H9 (cell line): ENCODE results near the gene XPNPEP3. TPM values are rescaled to one million over a fixed set of nuclear protein-coding genes. Genes with fewer than 3 reads are reported as not detected.

Experiments used
- DNase-seq: peaks from one replicate; pipeline ENCODE4 v3.0.0-alpha.2; 2017
- H2AFZ ChIP-seq: one replicate; pipeline ENCODE4 v1.6.1; 2013; ENCODE audit warnings: mild to moderate bottlenecking, low read length, control low read depth, moderate library complexity
- H2AK5ac ChIP-seq: 2 replicates; pipeline ENCODE4 v1.6.1; 2013; ENCODE audit warnings: low read length, control low read depth, mixed read lengths; ENCODE audit not compliant: insufficient read length
- H2BK120ac ChIP-seq: one replicate; pipeline ENCODE4 v1.6.1; 2013; ENCODE audit warnings: low read depth, mild to moderate bottlenecking, low read length, control low read depth, inconsistent platforms; ENCODE audit not compliant: poor library complexity, severe bottlenecking
- H2BK12ac ChIP-seq: 2 replicates; pipeline ENCODE4 v1.6.1; 2013; ENCODE audit warnings: low read length, control low read depth, mixed read lengths, low read depth; ENCODE audit not compliant: insufficient read length
- H2BK15ac ChIP-seq: 2 replicates; pipeline ENCODE4 v1.6.1; 2013; ENCODE audit warnings: low read depth, low read length, control low read depth
- H2BK20ac ChIP-seq: one replicate; pipeline ENCODE4 v1.6.1; 2013; ENCODE audit warnings: low read depth, mild to moderate bottlenecking, low read length, control low read depth, inconsistent platforms; ENCODE audit not compliant: poor library complexity, severe bottlenecking
- H2BK5ac ChIP-seq: 2 replicates; pipeline ENCODE4 v1.6.1; 2013; ENCODE audit warnings: low read length, control low read depth, mixed read lengths; ENCODE audit not compliant: insufficient read length
- H3K14ac ChIP-seq: 2 replicates; pipeline ENCODE4 v1.6.1; 2013; ENCODE audit warnings: low read length, control low read depth; ENCODE audit not compliant: insufficient read depth
- H3K18ac ChIP-seq: 2 replicates; pipeline ENCODE4 v1.6.1; 2013; ENCODE audit warnings: low read depth, mild to moderate bottlenecking, mixed read lengths, low read length, control low read depth; ENCODE audit not compliant: insufficient read length
- H3K23ac ChIP-seq: 2 replicates; pipeline ENCODE4 v1.6.1; 2013; ENCODE audit warnings: low read length, control low read depth, mixed read lengths, low read depth; ENCODE audit not compliant: insufficient read length
- H3K23me2 ChIP-seq: 2 replicates; pipeline ENCODE4 v1.6.1; 2013; ENCODE audit warnings: low read depth, mild to moderate bottlenecking, mixed read lengths, low read length, control low read depth; ENCODE audit not compliant: insufficient read length, poor library complexity, severe bottlenecking
- H3K27ac ChIP-seq: 2 replicates; pipeline ENCODE4 v1.5.1; 2013; ENCODE audit warnings: low read length, control low read depth, mixed read lengths, low read depth; ENCODE audit not compliant: insufficient read length
- H3K27me3 ChIP-seq: 2 replicates; pipeline ENCODE4 v1.6.1; 2013; ENCODE audit warnings: low read length, control low read depth, inconsistent platforms; ENCODE audit not compliant: insufficient read depth
- H3K4ac ChIP-seq: 2 replicates; pipeline ENCODE4 v1.6.1; 2013; ENCODE audit warnings: low read depth, mild to moderate bottlenecking, control low read depth, inconsistent platforms, low read length, moderate library complexity
- H3K4me1 ChIP-seq: 2 replicates; pipeline ENCODE4 v1.6.1; 2013; ENCODE audit warnings: low read length, control low read depth, inconsistent platforms; ENCODE audit not compliant: insufficient read depth
- H3K4me2 ChIP-seq: 2 replicates; pipeline ENCODE4 v1.6.1; 2013; ENCODE audit warnings: low read length, control low read depth, mixed read lengths; ENCODE audit not compliant: insufficient read length, insufficient read depth
- H3K56ac ChIP-seq: 2 replicates; pipeline ENCODE4 v1.6.1; 2013; ENCODE audit warnings: low read depth, mild to moderate bottlenecking, mixed read lengths, low read length, control low read depth; ENCODE audit not compliant: insufficient read length
- H3K79me1 ChIP-seq: 2 replicates; pipeline ENCODE4 v1.6.1; 2013; ENCODE audit warnings: low read depth, mild to moderate bottlenecking, moderate library complexity, low read length, control low read depth, inconsistent platforms; ENCODE audit not compliant: insufficient read depth, poor library complexity, severe bottlenecking
- H3K79me2 ChIP-seq: 2 replicates; pipeline ENCODE4 v1.6.1; 2013; ENCODE audit warnings: low read length, control low read depth, inconsistent platforms; ENCODE audit not compliant: insufficient read depth
- H3K9ac ChIP-seq: 2 replicates; pipeline ENCODE4 v1.6.1; 2013; ENCODE audit warnings: low read length, control low read depth, mixed read lengths; ENCODE audit not compliant: insufficient read length; ENCODE audit errors: extremely low read depth
- H3K9me3 ChIP-seq: one replicate; pipeline ENCODE4 v1.6.1; 2013; ENCODE audit warnings: low read depth, low read length, inconsistent platforms; ENCODE audit not compliant: control insufficient read depth
- H3T11ph ChIP-seq: one replicate; pipeline ENCODE4 v1.6.1; 2013; ENCODE audit warnings: mild to moderate bottlenecking, low read length, control low read depth, inconsistent platforms
- H4K20me1 ChIP-seq: one replicate; pipeline ENCODE4 v1.6.1; 2013; ENCODE audit not compliant: control insufficient read depth, insufficient read length, insufficient read depth
- H4K5ac ChIP-seq: 2 replicates; pipeline ENCODE4 v1.6.1; 2013; ENCODE audit warnings: low read depth, mild to moderate bottlenecking, mixed read lengths, low read length, control low read depth; ENCODE audit not compliant: insufficient read length
- H4K8ac ChIP-seq: replicated peaks from 2 replicates; pipeline ENCODE4 v1.6.1; 2013; ENCODE audit warnings: low read length, control low read depth, mixed read lengths, low read depth; ENCODE audit not compliant: insufficient read length
- H4K91ac ChIP-seq: 2 replicates; pipeline ENCODE4 v1.6.1; 2013; ENCODE audit warnings: low read depth, mild to moderate bottlenecking, moderate library complexity, mixed read lengths, low read length, control low read depth; ENCODE audit not compliant: insufficient read length
- H3K27ac Mint-ChIP-seq, 3 experiments: 2 replicates in 2 of 3; 3 replicates in 1 of 3; pipeline ENCODE4 v1.8.0; 2020 to 2021; ENCODE audit warnings: mixed read lengths in 3 of 3, mild to moderate bottlenecking in 1 of 3, moderate library complexity in 1 of 3
- H3K27me3 Mint-ChIP-seq: 2 replicates; pipeline ENCODE4 v1.8.0; 2021; ENCODE audit warnings: low read depth, mild to moderate bottlenecking, moderate library complexity, mixed read lengths
- H3K36me3 Mint-ChIP-seq, 3 experiments: 2 replicates in 2 of 3; 3 replicates in 1 of 3; pipeline ENCODE4 v1.8.0; 2020 to 2021; ENCODE audit warnings: low read depth in 3 of 3, mixed read lengths in 3 of 3; ENCODE audit not compliant: insufficient read depth in 1 of 3
- H3K4me1 Mint-ChIP-seq, 2 experiments: 2 replicates each; pipeline ENCODE4 v1.8.0; 2020; ENCODE audit warnings: mixed read lengths in 2 of 2
- H3K4me3 Mint-ChIP-seq, 2 experiments: 2 replicates in 1 of 2; 3 replicates in 1 of 2; pipeline ENCODE4 v1.8.0; 2020 to 2021; ENCODE audit warnings: mild to moderate bottlenecking in 2 of 2, mixed read lengths in 2 of 2, moderate library complexity in 1 of 2
- H3K9me3 Mint-ChIP-seq, 2 experiments: 2 replicates in 1 of 2; 3 replicates in 1 of 2; pipeline ENCODE4 v1.8.0; 2020; ENCODE audit warnings: mild to moderate bottlenecking in 2 of 2, mixed read lengths in 2 of 2, moderate library complexity in 1 of 2
- WGBS: extraction: QIAGEN DNeasy Blood & Tissue Kit; methylation state at CpG from one replicate; pipeline ENCODE4 v1.1.7; 2013; ENCODE audit warnings: missing lambda C conversion rate, low lambda C conversion rate, mixed read lengths; ENCODE audit not compliant: insufficient read length; ENCODE audit errors: extremely low coverage; 5-methylcytosine and 5-hydroxymethylcytosine counted together
- total RNA-seq: library from RNA; stranded (reverse); gene quantifications from 2 replicates; pipeline ENCODE4 v1.2.1, GENCODE V29; 2021
- TF ChIP-seq, protein P1 (sequence below): fragments of 200-600 bp; sonication (generic); conservative IDR thresholded peaks from 3 replicates; pipeline ENCODE4 v1.8.0; 2021; ENCODE audit warnings: antibody characterized with exemption, mild to moderate bottlenecking

XPNPEP3 gene
- total RNA-seq, 1 experiment from 2014 or later: 18.3 TPM

- H4K20me1 ChIP-seq: no peaks in the 10 kb centered on the region
- WGBS: no CpG with 5 or more reads among the region's 86 CpGs
- Mint-ChIP-seq H3K27ac (peak within 1 kb of the TSS; percentile 100), H3K36me3 (peaks cover 14 to 30% (median 28%) of the 10 kb centered on the region in 3 experiments; a peak in 6 of 7 replicates), H3K27me3 (peaks cover 2% of the 10 kb centered on the region; the same call in 1 of the 2 replicates), H3K9me3 (no peaks in the 10 kb centered on the region), H3K4me1 (peaks cover 13 to 15% of the 10 kb centered on the region in 2 experiments), H3K4me3 (peak within 1 kb of the TSS; percentile 99)
- no peak within 1 kb of the TSS for H2BK15ac ChIP-seq
- peak within 1 kb of the TSS; percentile 87 for H3T11ph ChIP-seq
- H3K79me1 ChIP-seq: peaks cover 11% of the 10 kb centered on the region
- no peak within 1 kb of the TSS for H3K23ac ChIP-seq
- H2AK5ac ChIP-seq: no peak within 1 kb of the TSS
- H3K27me3 ChIP-seq: no peaks in the 10 kb centered on the region
- no peak within 1 kb of the TSS for H2AFZ ChIP-seq
- DNase-seq: peak; percentile 98
- no peak within 1 kb of the TSS for H2BK20ac ChIP-seq
- H4K8ac ChIP-seq: no peak within 1 kb of the TSS
- peak within 1 kb of the TSS; percentile 99 for H3K4me2 ChIP-seq
- H3K23me2 ChIP-seq: peaks cover 12% of the 10 kb centered on the region
- no peak within 1 kb of the TSS for H3K27ac ChIP-seq
- no peak within 1 kb of the TSS for H2BK5ac ChIP-seq
- no peak within 1 kb of the TSS for H2BK12ac ChIP-seq
- peak within 1 kb of the TSS; percentile 93 for H3K9ac ChIP-seq
- no peaks in the 10 kb centered on the region for H3K9me3 ChIP-seq
- no peak within 1 kb of the TSS for H4K91ac ChIP-seq
- H3K56ac ChIP-seq: no peak within 1 kb of the TSS
- no peaks in the 10 kb centered on the region for H3K4me1 ChIP-seq
- no peak within 1 kb of the TSS for H2BK120ac ChIP-seq
- peak within 1 kb of the TSS; percentile 98 for H3K14ac ChIP-seq
- H3K4ac ChIP-seq: no peak within 1 kb of the TSS; the same call in 1 of the 2 replicates
- peaks cover 15% of the 10 kb centered on the region; the same call in 1 of the 2 replicates for H3K79me2 ChIP-seq
- H3K18ac ChIP-seq: peak within 1 kb of the TSS; percentile 99
- H4K5ac ChIP-seq: no peak within 1 kb of the TSS
- TF ChIP-seq, protein P1, sequence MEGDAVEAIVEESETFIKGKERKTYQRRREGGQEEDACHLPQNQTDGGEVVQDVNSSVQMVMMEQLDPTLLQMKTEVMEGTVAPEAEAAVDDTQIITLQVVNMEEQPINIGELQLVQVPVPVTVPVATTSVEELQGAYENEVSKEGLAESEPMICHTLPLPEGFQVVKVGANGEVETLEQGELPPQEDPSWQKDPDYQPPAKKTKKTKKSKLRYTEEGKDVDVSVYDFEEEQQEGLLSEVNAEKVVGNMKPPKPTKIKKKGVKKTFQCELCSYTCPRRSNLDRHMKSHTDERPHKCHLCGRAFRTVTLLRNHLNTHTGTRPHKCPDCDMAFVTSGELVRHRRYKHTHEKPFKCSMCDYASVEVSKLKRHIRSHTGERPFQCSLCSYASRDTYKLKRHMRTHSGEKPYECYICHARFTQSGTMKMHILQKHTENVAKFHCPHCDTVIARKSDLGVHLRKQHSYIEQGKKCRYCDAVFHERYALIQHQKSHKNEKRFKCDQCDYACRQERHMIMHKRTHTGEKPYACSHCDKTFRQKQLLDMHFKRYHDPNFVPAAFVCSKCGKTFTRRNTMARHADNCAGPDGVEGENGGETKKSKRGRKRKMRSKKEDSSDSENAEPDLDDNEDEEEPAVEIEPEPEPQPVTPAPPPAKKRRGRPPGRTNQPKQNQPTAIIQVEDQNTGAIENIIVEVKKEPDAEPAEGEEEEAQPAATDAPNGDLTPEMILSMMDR: no peak
Observed at GRCh38 chr22:40950962-40951794, 94.2 kb downstream of the XPNPEP3 start, which contains the start of gene RBX1. Gene RBX1, plus strand, starts transcription at chr22:40951378. Its CDS starts 21 bp downstream, at chr22:40951399.
